HG03521 (cell line): ENCODE data around the gene METTL22.

ENCODE experiments used
- ATAC-seq: cut with Tn5 transposase; IDR thresholded peaks from one replicate; pipeline ENCODE4 v1.9.1; 2021; ENCODE audit warnings: mild to moderate bottlenecking, moderate library complexity; ENCODE audit not compliant: unreplicated experiment

Gene METTL22

DNA sequence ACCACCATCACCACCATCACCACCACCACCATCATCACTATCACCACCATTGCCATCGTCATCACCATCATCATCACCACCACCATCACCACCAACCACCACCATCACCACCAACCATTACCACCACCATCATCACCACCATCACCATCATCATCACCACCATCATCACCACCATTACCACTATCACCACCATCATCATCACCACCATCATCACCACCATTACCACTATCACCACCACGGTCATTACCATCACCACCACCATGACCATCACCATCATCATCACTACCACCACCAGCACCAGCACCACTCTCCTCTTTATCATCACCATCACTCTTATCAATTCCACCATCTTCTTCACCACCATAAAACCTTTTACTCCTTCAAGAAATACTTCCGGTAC is 30.0 kb upstream of the METTL22 start:
- no peak for ATAC-seq

DNA sequence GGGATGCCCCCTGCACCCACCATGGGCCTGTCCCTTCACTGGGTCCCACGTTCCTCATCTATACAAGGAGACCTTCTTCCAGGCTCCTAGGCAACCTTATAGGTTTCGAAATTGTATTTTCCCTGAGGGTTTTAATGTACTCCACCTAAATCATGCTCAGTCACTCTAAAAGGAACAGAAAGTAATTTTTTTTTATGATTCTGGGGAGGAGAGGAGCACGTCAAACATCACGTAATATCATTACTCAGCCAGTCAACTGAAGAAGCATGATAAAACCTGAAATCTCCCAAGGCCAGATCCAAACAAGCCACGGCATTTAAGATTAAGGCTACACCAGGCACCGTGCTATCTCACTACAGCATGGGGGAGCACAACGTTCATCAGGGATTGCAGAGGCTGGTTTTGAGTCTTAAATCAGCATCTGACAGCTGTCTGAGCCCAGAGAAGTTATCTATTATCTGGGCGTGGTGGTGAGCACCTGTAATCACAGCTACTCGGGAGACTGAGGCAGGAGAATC is 27.3 kb upstream of the METTL22 start:
- no peak for ATAC-seq

DNA sequence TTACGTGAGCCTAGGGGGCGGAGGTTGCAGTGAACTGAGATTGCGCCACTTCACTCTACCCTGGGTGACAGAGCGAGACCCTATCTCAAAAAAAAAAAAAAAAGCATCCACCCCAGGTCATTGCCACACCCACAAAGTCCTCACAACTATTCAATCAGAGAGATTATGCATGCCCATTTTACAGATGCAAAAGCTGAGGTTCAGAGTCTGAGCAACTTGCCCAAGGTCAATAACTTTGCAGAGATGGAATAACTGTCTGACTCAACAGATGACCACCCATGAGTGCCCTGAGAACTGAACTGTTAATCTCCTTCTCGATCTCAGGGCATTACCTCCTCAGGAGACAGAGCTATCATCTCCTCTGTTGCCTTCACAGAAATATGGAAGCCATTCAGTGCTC is 25.7 kb upstream of the METTL22 start:
- no peak for ATAC-seq

DNA sequence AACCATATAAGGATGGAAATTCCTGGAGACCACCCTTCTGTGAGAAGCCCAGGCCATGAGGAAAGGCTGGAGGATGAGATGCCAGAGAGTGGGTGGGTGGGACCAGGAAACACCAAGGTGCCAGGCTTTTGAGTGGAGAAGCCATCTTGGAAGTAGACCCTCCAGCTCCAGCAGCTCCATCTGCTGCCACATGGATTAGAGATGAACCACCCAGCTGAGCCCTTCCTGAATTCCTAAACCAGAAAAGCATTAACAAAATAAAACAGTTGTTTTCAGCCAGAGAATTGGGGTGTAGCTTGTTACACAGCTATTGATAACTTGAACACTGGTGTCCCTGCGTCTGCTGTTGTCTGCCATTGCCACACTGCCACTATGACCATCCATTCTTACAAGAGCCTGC is 24.9 kb upstream of the METTL22 start:
- ATAC-seq, result no peak

DNA sequence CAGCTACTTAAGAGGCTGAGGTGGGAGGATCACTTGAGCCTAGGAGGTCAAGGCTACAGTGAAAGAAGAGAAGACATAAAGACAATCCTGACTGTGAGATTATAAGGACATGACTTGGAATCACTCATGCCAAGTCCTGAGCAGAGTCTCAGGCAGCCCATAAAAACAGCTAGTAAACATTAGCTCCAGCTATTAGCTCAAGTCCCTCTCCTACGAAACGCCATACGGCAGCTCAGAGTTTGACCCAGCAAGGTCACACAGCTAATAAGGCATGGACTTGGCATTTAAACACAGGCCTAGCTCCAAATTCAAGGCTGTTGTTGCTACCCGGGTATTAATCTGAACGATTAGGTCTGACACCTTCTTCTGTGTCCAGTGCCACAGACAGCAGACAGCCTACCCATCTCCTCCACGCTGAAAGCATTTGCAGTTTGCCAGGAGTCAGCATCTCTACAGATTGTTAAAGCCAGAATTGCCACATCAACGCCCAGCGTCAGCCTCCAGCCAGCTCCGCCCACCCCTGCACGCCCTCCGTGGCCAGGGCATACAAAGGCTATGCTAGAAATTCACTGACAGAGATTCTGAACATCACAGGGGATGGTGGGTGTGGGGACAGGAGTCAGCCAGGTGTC is 21.2 kb upstream of the METTL22 start:
- ATAC-seq, result no peak

DNA sequence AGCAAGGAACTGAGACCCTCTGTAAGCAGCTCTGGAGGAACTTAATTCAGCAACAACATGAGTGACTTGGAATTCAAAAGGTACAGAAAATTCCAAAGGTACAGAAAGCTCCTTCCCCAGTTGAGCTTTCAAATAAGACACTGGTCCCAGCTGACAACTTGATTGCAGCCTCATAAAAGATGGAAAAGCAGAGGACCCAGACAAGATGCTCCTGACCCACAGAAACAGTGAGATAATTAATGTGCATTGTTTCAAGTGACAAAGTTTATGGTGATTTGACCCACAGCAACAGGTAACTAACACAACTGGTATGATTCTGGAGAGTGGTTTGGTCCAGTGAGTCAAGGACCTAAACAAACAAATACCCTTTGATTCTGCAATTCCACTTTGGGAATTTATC is 15.9 kb upstream of the METTL22 start:
- ATAC-seq, result no peak

DNA sequence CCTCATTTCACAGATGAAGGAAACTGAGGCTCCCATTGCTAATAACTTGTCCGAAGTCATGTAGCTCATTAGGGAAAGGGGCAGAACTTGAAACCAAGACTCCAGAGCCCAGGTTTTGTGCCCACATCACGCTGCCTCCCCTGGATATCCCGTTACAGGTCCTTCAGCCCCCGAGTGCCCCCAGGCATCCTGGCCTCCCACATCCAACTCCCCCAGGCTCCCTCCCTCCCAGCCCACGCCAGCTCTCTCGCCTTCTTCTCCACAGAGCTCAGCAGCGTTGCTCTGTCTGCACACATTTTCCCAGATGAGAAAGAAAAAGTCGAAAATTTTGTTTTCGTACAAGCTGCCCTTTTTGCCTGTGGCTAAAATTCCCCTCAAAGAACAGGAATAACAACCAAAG is 14.3 kb upstream of the METTL22 start:
- no peak for ATAC-seq

DNA sequence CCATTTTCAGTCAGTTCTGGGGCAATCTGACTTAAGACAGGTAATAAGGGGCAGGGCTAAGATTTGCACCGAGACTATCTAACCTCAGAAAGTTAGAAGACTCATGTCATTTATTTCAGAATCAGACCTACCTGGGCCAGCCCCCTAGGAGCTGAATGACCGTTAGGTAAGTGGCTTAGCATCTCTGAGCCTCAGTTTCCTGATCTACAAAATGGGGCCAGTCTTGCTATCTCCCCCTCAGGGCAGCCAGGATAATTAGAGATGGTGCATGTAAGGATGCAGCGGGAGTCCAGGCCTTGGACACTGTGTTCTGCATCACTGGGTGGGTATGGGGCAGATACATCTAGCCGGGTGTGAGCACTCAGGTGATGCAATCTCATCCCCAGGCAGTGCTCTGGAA is 10.4 kb upstream of the METTL22 start:
- no peak for ATAC-seq

DNA sequence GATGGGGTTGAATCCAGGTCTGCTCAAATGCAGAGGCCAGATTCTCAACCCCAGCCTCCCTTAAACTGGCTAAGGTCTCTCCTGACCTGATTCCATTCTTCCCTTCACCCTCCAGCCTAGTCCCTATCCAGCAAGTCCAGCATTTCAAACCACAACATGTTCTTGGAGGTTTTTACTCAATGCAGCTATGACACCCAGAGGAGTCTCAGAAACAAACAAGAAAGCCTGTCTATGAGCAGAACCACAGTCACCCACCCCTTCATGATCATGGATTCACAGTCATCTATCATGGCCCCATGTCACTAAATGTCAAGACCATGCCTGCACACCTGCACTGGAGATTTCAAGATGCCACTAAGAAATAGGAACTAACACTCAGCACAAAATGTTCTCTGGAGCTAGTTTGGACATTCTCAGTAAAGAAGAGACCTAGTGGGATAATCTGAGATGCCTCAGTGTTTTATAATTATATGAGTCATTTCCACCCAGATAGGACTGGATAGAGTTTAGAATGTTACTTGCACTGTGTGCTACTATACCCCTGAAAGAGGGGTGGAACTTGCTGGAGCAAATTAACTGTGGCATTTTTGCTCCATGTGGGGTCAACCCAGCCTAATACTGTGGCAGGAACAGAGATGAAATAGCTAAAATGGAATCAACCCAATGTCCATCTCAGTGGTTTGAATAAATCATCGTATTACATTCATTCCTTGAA is 9.5 kb upstream of the METTL22 start:
- ATAC-seq, result no peak

DNA sequence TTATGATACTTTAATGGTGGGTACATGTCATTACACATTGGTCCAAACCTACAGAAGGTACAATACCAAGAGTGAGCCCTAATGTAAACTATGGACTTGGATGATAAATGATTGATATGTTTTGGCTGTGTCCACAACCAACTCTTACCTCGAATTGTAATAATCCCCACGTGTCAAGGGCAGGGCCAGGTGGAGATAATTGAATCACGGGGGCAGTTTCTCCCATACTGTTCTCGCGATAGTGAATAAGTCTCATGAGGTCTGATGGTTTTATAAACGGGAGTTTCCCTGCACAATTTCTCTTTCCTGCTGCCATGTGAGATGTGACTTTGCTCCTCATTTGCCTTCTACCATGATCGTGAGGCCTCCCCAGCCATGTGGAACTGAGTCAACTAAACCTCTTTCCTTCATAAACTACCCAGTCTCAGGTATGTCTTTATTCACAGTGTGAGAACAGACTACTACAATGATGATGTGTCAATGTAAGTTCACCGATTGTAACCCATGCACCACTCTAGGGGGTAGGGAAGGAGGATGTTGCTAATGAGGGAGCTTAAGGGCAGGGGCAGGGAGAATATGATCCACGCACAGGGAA is 7.0 kb upstream of the METTL22 start:
- no peak for ATAC-seq

DNA sequence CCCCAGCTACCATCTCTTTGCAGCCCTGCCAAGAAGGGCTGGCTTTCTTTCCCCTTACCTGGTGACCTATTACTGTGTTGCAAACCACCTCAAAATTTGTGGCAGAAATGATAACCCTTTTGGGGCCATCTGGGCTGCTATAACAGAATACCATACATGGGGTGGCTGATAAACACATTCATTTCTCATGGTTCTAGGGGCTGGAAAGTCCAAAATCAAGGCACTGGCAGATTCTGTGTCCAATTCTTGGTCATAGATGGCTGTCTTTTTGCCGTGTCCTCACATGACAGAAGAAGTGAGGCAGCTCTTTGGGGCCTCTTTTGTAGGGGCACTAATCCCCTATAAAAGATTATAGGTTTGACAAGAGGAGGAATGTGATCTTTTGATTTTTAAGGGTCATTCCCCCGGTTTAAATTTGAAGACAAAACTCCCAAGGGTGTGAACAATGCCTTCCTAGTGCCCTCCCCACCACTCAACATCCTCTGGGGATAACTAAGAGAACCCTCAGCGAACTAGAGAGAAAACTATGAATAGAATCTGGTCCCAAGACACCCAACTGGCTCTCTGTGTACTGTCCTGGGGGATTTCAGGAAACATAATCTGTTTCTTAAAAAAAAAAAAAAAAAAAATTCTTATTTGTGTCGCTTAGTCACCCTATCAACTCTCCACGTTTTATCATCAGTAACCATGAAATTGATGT is 1.7 kb upstream of the METTL22 start:
- ATAC-seq, result no peak

DNA sequence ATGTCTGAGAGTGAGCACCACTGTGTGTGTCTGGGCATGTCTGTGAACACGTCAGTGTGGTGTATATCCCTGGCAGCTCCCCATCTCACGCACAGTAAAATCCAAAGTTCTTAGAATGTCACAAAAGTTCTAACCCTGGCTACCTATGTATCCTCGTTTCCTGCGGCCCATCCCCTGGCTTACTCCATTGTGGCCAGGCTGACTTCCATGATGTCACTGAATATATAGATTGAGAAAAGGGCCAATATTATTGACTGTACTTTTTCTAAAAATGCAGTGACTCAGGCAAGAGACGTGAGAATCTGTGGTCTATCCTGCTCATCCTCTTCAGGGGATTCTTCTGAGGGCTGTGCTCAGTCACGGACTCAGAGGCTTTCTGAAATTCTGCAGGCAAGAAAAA is 963 bp upstream of the METTL22 start:
- no peak for ATAC-seq

DNA sequence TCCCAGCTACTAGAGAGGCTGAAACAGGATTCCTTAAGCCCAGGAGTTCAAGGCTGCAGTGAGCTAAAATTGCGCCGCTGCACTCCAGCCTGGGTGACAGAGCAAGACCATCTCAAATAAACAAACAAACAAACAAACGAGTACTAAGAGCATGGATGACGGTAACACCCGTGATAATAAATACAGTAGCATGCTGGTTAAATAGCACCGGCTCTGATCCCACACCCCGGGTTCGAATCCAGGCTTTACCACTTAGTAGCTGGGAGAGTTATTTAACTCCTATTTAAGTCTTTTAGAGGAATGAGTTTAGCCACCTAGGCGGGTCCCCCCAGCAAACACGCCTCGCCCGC is 301 bp upstream of the METTL22 start:
- no peak for ATAC-seq

DNA sequence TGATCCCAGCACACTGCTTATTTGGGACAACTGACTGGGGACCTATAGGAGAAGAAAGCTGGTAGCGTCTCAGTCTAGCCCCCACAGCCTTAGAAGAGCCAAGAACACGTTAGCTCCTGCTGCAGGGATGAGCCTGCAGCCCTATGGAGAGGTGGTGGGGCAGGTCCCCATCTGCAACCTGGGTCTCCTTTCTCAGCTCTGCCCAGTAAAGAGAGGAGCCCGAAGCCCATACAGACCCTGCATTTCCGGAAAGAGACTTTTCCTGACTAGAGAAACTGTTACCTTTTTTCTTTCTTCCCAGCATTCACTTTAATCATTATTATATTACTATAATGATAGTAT is 788 bp downstream of the METTL22 start:
- ATAC-seq, result no peak

DNA sequence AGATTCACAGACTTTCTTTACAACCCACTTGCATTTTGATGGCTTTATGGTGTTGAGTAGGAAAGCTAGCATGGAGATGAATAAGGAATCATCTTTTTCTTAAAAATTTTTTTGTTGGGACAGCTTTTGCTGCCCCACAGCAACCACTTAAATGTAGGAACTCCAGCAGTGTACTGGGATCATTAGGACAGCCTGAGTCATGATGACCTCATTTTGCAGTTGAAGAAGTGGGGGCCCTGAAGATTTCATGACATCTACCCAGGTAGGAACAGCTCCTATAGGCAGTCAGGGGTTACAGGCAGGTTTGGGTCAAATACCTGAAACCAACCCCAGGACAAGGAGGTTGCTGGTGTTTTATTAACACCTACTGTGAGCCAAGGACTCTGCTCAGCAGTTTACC is 2.1 kb downstream of the METTL22 start:
- no peak for ATAC-seq

DNA sequence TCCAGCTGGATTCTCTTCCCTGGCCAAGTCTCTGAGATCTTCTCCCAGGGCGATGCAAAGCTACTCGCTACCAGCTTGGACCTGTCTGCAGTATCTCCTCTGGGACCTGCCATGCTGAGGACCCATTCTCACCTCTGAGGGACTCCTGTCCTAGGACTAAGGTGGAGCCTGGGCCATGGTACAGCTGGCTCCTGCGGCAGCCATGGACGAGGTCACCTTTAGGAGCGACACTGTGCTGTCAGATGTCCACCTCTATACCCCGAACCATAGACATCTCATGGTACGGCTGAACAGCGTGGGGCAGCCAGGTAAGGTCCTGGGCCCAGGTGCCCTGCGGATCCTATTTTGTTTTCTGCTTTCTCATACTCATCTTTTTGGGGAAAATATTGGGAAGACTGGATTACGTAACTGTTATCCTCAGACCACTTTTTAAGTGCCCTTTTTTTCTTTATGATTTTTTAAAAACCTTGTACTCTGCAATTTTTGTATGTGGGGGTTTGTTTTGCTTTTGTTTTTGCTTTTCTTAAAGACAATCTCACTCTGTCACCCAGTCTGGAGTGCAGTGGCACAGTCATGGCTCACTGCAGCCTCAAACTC is 4.1 kb downstream of the METTL22 start:
- no peak for ATAC-seq

DNA sequence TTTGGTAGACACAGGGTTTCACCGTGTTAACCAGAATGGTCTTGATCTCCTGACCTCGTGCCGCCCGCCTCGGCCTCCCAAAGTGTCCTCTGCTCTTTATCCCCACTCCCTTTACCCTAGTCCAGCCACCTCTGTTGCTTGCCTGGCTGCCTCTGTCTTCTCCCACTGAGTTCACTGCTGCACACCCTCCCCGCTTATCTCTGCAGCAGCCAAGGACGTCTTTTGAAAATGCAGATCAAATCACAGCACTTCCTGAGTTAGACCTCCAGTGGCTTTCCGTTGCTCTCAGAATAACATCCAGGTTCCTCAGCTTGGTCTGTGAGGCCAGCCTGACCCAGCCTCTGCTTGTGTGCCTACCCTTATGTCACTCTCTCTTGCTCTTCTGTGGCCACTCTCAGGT is 5.4 kb downstream of the METTL22 start:
- ATAC-seq, result no peak

DNA sequence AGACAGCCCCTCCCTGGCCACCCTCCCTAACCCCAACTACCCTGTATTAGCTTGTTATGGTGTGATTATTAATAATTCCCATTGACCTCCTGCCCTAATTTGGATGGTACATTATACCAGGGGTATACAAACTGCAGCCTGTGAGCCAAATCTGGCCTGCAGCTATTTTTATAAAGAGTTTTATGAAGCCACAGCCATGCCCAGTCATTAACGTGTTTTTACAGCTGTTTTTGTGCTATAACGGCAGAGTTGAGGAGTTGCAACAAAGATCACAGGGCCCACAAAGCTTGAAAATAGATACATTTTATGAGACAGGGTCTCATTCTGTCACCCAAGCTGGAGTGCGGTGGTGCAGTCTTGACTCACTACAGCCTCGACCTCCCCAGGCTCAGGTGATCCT is 6.0 kb downstream of the METTL22 start:
- no peak for ATAC-seq

DNA sequence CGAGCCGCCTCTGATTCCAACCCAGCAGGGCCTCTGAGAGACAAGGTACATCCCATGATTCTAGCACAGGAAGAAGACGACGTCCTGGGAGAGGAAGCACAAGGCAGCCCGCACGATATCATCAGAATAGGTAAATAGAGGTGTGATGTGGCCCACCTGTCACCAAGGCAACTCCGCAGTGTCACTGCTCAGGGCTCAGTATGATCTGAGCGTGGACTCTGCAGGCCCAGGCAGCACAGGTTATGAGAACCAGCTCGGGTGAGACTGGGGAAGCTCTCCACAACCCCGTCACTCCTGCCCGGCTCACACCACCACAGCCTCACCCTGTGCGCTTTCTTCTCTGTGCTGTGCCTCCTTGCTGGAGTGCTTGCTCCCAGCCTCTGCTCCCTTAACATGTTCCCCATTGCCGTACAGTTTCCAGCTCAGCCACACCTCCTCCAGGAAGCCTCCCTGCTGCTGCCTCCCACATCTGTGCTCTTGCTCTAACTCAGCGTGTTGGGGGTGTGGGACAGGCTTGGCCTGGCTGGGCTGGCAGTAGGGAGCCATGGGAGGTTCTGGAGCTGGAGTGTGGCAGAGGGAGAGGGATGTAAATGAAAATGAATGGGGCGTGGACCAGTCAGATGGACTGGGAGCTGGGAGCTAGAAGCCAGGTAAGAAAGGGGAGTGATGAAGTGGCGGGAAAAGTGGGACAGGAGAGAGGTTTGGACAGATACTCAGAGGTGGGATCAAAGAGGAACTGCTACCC is 7.7 kb downstream of the METTL22 start:
- ATAC-seq, result no peak

DNA sequence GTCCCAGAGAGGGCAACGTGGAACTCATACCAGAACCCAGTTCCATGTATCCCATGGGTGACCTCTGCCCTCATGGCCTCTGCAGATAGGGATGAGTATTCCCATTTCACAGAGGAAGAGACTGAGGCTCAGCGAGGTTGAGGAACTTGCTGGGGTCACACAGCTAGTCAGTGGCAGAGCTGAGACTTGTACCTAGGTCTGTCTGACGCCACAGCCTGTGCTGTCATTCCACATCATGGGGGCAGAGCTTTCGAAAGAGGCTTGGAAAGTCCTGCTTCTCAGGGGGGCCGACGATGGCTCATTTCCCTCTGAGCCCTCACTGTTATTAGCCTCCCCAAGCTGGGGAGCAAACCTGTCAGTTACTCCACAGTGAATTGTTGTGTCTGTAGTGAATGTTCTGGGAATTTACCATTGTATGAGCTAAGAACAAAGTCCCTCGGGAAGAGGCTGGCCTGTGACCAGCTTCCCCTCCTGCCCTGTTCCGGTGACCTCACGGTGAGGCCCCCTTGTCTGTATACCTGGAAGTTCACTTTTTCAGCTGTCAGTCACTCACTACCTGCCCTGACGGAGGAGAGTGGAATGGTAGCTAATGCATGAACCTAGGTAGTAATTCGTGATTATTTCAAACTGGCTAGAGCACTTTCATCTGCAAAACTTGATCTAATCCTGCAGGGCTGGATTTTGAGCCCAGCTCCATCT is 8.9 kb downstream of the METTL22 start:
- no peak for ATAC-seq
